ENCODE data around the gene SNCAIP. TPM values are rescaled to one million over a fixed set of nuclear protein-coding genes. Genes with fewer than 3 reads are reported as not detected.

Gene SNCAIP
- total RNA-seq, 1 donor from 2014 or later, result 4.2 TPM

GRCh38 chr5:122314036-122314435 lies 2.0 kb downstream of the SNCAIP start:
- H3K9me3 Mint-ChIP-seq (ENCODE audit: unreplicated experiment), result no peaks in the 10 kb centered on the region
- DNase-seq (ENCODE audit: extremely low spot score, unreplicated experiment), result no peak
- H3K4me1 Mint-ChIP-seq (ENCODE audit: unreplicated experiment), result peaks cover 19% of the 10 kb centered on the region
- H3K4me3 Mint-ChIP-seq (ENCODE audit: unreplicated experiment), result no peak overlapping the region
- TF ChIP-seq CTCF (IDR thresholded peaks at IDR 0.05), result no peak
- H3K36me3 Mint-ChIP-seq (ENCODE audit: unreplicated experiment), result no peaks in the 10 kb centered on the region
- peaks cover 36% of the 10 kb centered on the region for H3K27me3 Mint-ChIP-seq (ENCODE audit: unreplicated experiment)
- no peak overlapping the region for H3K27ac Mint-ChIP-seq (ENCODE audit: unreplicated experiment)

- no peaks in the 10 kb centered on the region for H3K9me3 Mint-ChIP-seq (ENCODE audit: unreplicated experiment)
- no peaks in the 10 kb centered on the region for H3K36me3 Mint-ChIP-seq (ENCODE audit: unreplicated experiment)
- no peak for DNase-seq (ENCODE audit: extremely low spot score, unreplicated experiment)
- no peak for TF ChIP-seq CTCF (IDR thresholded peaks at IDR 0.05)
- H3K4me1 Mint-ChIP-seq (ENCODE audit: unreplicated experiment), result peaks cover 19% of the 10 kb centered on the region
- H3K4me3 Mint-ChIP-seq (ENCODE audit: unreplicated experiment), result no peak overlapping the region
- H3K27ac Mint-ChIP-seq (ENCODE audit: unreplicated experiment), result no peak overlapping the region
- peaks cover 34% of the 10 kb centered on the region for H3K27me3 Mint-ChIP-seq (ENCODE audit: unreplicated experiment)
Observed at GRCh38 chr5:122315521-122315920, 3.5 kb downstream of the SNCAIP start.

GRCh38 chr5:122316656-122317055 lies 4.6 kb downstream of the SNCAIP start:
- Mint-ChIP-seq H3K4me3 (ENCODE audit: unreplicated experiment) (no peak overlapping the region), H3K36me3 (ENCODE audit: unreplicated experiment) (no peaks in the 10 kb centered on the region), H3K27ac (ENCODE audit: unreplicated experiment) (no peak overlapping the region), H3K27me3 (ENCODE audit: unreplicated experiment) (peaks cover 25% of the 10 kb centered on the region), H3K9me3 (ENCODE audit: unreplicated experiment) (no peaks in the 10 kb centered on the region), H3K4me1 (ENCODE audit: unreplicated experiment) (peaks cover 16% of the 10 kb centered on the region)
- no peak for TF ChIP-seq CTCF (IDR thresholded peaks at IDR 0.05)
- DNase-seq (ENCODE audit: extremely low spot score, unreplicated experiment), result no peak

GRCh38 chr5:122319897-122320296 lies 7.9 kb downstream of the SNCAIP start:
- no peaks in the 10 kb centered on the region for H3K9me3 Mint-ChIP-seq (ENCODE audit: unreplicated experiment)
- DNase-seq (ENCODE audit: extremely low spot score, unreplicated experiment), result no peak
- no peak overlapping the region for H3K4me3 Mint-ChIP-seq (ENCODE audit: unreplicated experiment)
- H3K27me3 Mint-ChIP-seq (ENCODE audit: unreplicated experiment), result peaks cover 11% of the 10 kb centered on the region
- H3K36me3 Mint-ChIP-seq (ENCODE audit: unreplicated experiment), result no peaks in the 10 kb centered on the region
- H3K27ac Mint-ChIP-seq (ENCODE audit: unreplicated experiment), result no peak overlapping the region
- no peak for TF ChIP-seq CTCF (IDR thresholded peaks at IDR 0.05)
- H3K4me1 Mint-ChIP-seq (ENCODE audit: unreplicated experiment), result no peaks in the 10 kb centered on the region

GRCh38 chr5:122321921-122322320 lies 9.9 kb downstream of the SNCAIP start:
- H3K27me3 Mint-ChIP-seq (ENCODE audit: unreplicated experiment), result peaks cover 8% of the 10 kb centered on the region
- no peaks in the 10 kb centered on the region for H3K36me3 Mint-ChIP-seq (ENCODE audit: unreplicated experiment)
- TF ChIP-seq CTCF (IDR thresholded peaks at IDR 0.05), result no peak
- no peak overlapping the region for H3K4me3 Mint-ChIP-seq (ENCODE audit: unreplicated experiment)
- no peak for DNase-seq (ENCODE audit: extremely low spot score, unreplicated experiment)
- H3K4me1 Mint-ChIP-seq (ENCODE audit: unreplicated experiment), result no peaks in the 10 kb centered on the region
- H3K27ac Mint-ChIP-seq (ENCODE audit: unreplicated experiment), result no peak overlapping the region
- H3K9me3 Mint-ChIP-seq (ENCODE audit: unreplicated experiment), result no peaks in the 10 kb centered on the region
